HG02938 (cell line): Measurements from ENCODE around the gene DEFB121.
"Not testable (repeated sequence)": the region's sequence is repeated elsewhere in the genome, so short reads cannot be mapped to it uniquely, and the experiment has no call there.

ENCODE experiments used
- ATAC-seq: cut with Tn5 transposase; IDR thresholded peaks from one replicate; pipeline ENCODE4 v1.9.1; 2021; ENCODE audit warnings: mild to moderate bottlenecking, moderate library complexity; ENCODE audit not compliant: unreplicated experiment

The DEFB121 gene

DNA sequence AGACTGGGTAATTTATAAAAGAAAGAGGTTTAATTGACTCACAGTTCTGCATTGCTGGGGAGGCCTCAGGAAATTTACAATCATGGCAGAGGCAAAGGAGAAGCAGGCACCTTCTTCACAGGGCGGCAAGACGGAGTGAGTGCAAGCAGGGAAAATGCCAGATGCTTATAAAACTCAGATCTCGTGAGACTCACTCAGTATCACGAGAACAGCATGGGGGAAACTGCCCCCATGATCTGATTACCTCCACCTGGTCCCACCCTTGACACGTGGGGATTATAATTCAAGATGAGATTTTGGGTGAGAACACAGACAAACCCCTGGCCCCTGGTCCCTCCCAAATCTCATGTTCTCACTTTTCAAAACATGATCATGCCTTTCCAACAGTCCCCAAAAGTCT, 41.7 kb downstream of the DEFB121 start:
- not testable (repeated sequence) for ATAC-seq

DNA sequence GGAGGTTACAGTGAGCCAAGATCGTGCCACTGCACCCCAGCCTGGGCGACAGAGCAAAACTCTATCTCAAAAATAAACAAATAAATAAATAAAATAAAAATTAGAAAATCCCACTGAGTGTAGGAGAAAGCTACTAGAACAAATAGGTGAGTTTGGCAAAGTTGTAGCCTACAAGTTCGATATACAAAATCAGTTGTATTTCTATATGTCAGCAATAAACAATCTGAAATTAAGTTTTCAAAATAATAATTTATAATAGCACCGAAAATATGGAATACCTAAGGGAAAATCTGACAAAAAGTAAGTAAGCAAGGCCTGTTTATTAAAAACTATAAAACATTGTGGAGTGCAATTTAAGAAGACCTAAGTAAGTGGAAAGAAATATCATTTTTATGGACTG, 42.7 kb downstream of the DEFB121 start:
- ATAC-seq: no peak

DNA sequence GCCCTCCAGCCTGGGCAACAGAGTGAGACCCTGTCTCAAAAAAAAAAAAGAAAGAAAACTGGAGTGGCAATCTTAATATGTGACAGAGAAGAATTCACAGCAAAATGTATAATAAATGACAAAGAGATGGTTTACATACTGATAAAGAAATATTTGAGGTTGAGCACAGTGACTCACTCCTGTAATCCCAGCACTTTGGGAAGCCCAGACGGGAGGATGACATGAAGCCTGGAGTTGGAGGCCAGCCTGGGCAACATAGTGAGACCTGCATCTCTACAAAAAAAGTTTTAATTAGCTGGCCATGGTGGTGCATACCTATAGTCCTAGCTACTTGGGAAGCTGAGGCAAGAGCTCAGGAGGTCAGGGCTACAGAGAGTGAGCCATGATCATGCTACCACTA, 50.0 kb downstream of the DEFB121 start:
- no peak for ATAC-seq
